ENCODE results near the gene ADRA2C. TPM values are rescaled to one million over a fixed set of nuclear protein-coding genes. Genes with fewer than 3 reads are reported as not detected.

The ADRA2C gene
- total and polyA plus RNA-seq, 2 experiments from 2014 or later: 3.0 to 16.6 TPM

GRCh38 chr4:3793545-3793944, 27.4 kb downstream of the ADRA2C start:
- Histone ChIP-seq H4K20me1 (replicated peaks; ENCODE audit: insufficient read depth) (peaks cover 4% of the 10 kb centered on the region; the same call in 1 of the 2 replicates), H2AFZ (no peak overlapping the region), H3K9me2 (ENCODE audit: insufficient read depth) (no peaks in the 10 kb centered on the region), H3F3A (replicated peaks; ENCODE audit: low read depth) (no peaks in the 10 kb centered on the region), H3K4me3 (no peak overlapping the region), H3K79me2 (replicated peaks; ENCODE audit: insufficient read depth) (no peaks in the 10 kb centered on the region), H3K27ac (ENCODE audit: low read depth) (no peak overlapping the region), H3K27me3 (ENCODE audit: insufficient read depth) (no peaks in the 10 kb centered on the region), H3K36me3 (ENCODE audit: insufficient read depth) (no peaks in the 10 kb centered on the region), H3K4me2 (no peak overlapping the region), H3K4me1 (ENCODE audit: insufficient read depth) (no peaks in the 10 kb centered on the region)
- no peak for TF ChIP-seq ETS1 (IDR thresholded peaks at IDR 0.05)
- TF ChIP-seq CTCF (conservative IDR thresholded peaks at IDR 0.05; ENCODE audit: low read depth in 2 of 2): no peak
- no peak for TF ChIP-seq REST (IDR thresholded peaks at IDR 0.05; ENCODE audit: unreplicated experiment)
- TF ChIP-seq JUNB (IDR thresholded peaks at IDR 0.05; ENCODE audit: unreplicated experiment): no peak
- no peak for TF ChIP-seq ZNF114 (CRISPR knock-in tag; IDR thresholded peaks at IDR 0.05)
- TF ChIP-seq EZH2phosphoT487 (IDR thresholded peaks at IDR 0.05; ENCODE audit: unreplicated experiment): no peak
- peaks cover 22% of the 10 kb centered on the region for H3K9me3 Mint-ChIP-seq
- no peak overlapping the region for H3K4me3 Mint-ChIP-seq
- no peak for DNase-seq (ENCODE audit: low spot score)
- peaks cover 5% of the 10 kb centered on the region for H3K27me3 Mint-ChIP-seq (ENCODE audit: insufficient read depth, low read depth, poor library complexity)
- H3K4me1 Mint-ChIP-seq: peaks cover 4% of the 10 kb centered on the region; the same call in 2 of the 3 replicates
- ATAC-seq: no peak
- 0 out of 3 replicates have a peak, but pooled peaks cover 4% of the 10 kb centered on the region for H3K36me3 Mint-ChIP-seq (ENCODE audit: low read depth)
- no peak overlapping the region for H3K27ac Mint-ChIP-seq

- ATAC-seq (no peak), DNase-seq (ENCODE audit: low spot score) (no peak)
- peaks cover 12% of the 10 kb centered on the region for H3K4me1 Mint-ChIP-seq
- Histone ChIP-seq H3K9me2 (ENCODE audit: insufficient read depth) (no peaks in the 10 kb centered on the region), H3K4me1 (ENCODE audit: insufficient read depth) (peaks cover 2% of the 10 kb centered on the region), H2AFZ (no peak overlapping the region), H3K4me3 (no peak overlapping the region), H3K79me2 (replicated peaks; ENCODE audit: insufficient read depth) (no peaks in the 10 kb centered on the region), H3K27me3 (ENCODE audit: insufficient read depth) (no peaks in the 10 kb centered on the region), H3K27ac (ENCODE audit: low read depth) (no peak overlapping the region), H3F3A (replicated peaks; ENCODE audit: low read depth) (no peaks in the 10 kb centered on the region), H4K20me1 (replicated peaks; ENCODE audit: insufficient read depth) (peaks cover 4% of the 10 kb centered on the region; the same call in 1 of the 2 replicates), H3K4me2 (no peak overlapping the region), H3K36me3 (ENCODE audit: insufficient read depth) (no peaks in the 10 kb centered on the region)
- peaks cover 22% of the 10 kb centered on the region for H3K9me3 Mint-ChIP-seq
- H3K4me3 Mint-ChIP-seq: no peak overlapping the region
- peaks cover 4% of the 10 kb centered on the region; the same call in 1 of the 3 replicates for H3K36me3 Mint-ChIP-seq (ENCODE audit: low read depth)
- H3K27me3 Mint-ChIP-seq (ENCODE audit: insufficient read depth, low read depth, poor library complexity): peaks cover 10% of the 10 kb centered on the region
- H3K27ac Mint-ChIP-seq: no peak overlapping the region
- TF ChIP-seq ZNF331 (CRISPR knock-in tag; IDR thresholded peaks at IDR 0.05; ENCODE audit: low read depth) (no peak), NANOG (IDR thresholded peaks at IDR 0.05; ENCODE audit: borderline replicate concordance) (no peak), ZNF462 (CRISPR knock-in tag; IDR thresholded peaks at IDR 0.05) (no peak), ZNF114 (CRISPR knock-in tag; IDR thresholded peaks at IDR 0.05) (no peak)
These were observed 30.8 kb downstream of the ADRA2C start for GRCh38 chr4:3796960-3797359.

Data from GM23338 (cell line).